Uterus (tissue), 4 donors: Measurements from ENCODE around the gene LYZ. TPM values are rescaled to one million over a fixed set of nuclear protein-coding genes. Genes with fewer than 3 reads are reported as not detected.

Experiments used
- DNase-seq, 2 donors: peaks; one replicate each; pipeline ENCODE4 v3.0.0-alpha.2; 2019 to 2020
- H3K27ac ChIP-seq, 2 donors: fragments of 200-600 bp; sonication (generic); 1 replicate in 1 of 2; 2 replicates in 1 of 2; pipeline ENCODE4 v1.5.1; 2016 to 2018
- H3K27me3 ChIP-seq, 2 donors: fragments of 200-600 bp; sonication (generic); one replicate each; pipeline ENCODE4 v1.5.1; 2018 to 2019; ENCODE audit warnings: control low read depth in 1 of 2
- H3K36me3 ChIP-seq, 2 donors: fragments of 200-600 bp; sonication (generic); one replicate each; pipeline ENCODE4 v1.5.1; 2019; ENCODE audit warnings: control low read depth in 1 of 2
- H3K4me1 ChIP-seq, 2 donors: fragments of 200-600 bp; sonication (generic); one replicate each; pipeline ENCODE4 v1.5.1; 2018 to 2019; ENCODE audit warnings: control low read depth in 1 of 2
- H3K4me3 ChIP-seq, 2 donors: fragments of 200-600 bp; sonication (generic); 1 replicate in 1 of 2; 2 replicates in 1 of 2; pipeline ENCODE4 v1.5.1; 2018 to 2019; ENCODE audit warnings: mild to moderate bottlenecking in 1 of 2
- H3K9me3 ChIP-seq, 2 donors: fragments of 200-600 bp; sonication (generic); one replicate each; pipeline ENCODE4 v1.5.1; 2019; ENCODE audit warnings: control low read depth in 1 of 2
- POLR2A ChIP-seq, 2 donors: fragments of 450-650 bp; IDR thresholded peaks; one replicate each; pipeline ENCODE4 v1.6.1; 2016; ENCODE audit warnings: antibody characterized with exemption in 2 of 2, mild to moderate bottlenecking in 1 of 2, moderate library complexity in 1 of 2
- intact Hi-C: fragments of 100-400 bp; cut with DNase I; formaldehyde crosslinking; loops from one replicate; pipeline ENCODE4 v1.15.1; 2023; ENCODE audit warnings: low total_unique reads
- total RNA-seq, 4 donors: library from RNA; depleted of rRNA in 3 of 4; stranded (reverse); fragments of >200 nt in 3 of 4; gene quantifications; one replicate each; pipeline versions ENCODE4 v1.1.0 to v1.2.4, GENCODE V29; 2014 to 2023
- TF ChIP-seq, protein P1 (sequence below), 4 experiments: fragments of 200-600 bp in 2 of 4; fragments of 450-650 bp in 2 of 4; sonication (generic) in 2 of 4; IDR thresholded peaks; one replicate each; pipeline ENCODE4 v1.5.1; 2016 to 2019; ENCODE audit warnings: antibody characterized with exemption in 4 of 4, mild to moderate bottlenecking in 2 of 4, moderate library complexity in 1 of 4
- donor health status: DM: yes; HTN: yes; CAD: no.

LYZ gene
- total RNA-seq, 4 donors from 2014 or later, result 7.4 to 17.4 (median 12.7) TPM

DNA sequence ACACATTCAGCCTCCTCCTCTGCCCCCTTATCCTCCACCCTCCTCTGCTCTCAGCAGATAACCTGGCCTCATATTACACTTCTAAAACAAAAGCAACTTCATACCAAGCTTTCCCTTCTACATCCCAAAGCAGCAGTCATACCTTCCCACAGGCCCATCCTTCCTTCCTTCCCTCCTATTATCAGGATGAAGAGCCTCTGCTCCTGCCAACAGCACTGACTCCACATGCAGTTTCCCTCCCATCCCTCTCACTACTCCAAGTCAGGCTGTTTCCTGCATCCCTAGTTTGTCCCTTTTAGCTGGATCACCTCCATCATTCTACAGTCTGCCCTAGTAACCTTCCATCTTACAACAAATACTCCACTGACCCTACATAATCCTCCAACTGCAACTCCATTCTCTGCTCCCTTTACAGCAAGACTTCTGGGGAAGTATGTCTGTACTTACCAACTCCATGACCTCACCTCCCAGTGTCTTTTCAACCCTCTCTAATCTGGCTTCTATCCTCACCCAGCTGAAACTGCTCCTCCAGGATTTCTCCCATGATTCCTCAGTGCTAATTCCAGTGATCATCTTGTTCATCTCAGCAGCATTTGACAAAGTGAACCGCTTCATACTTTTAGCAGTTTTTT is 6.5 kb downstream of the LYZ start:
- Histone ChIP-seq H3K27ac (no peak overlapping the region), H3K4me1 (no peaks in the 10 kb centered on the region), H3K36me3 (no peaks in the 10 kb centered on the region), H3K9me3 (no peaks in the 10 kb centered on the region), H3K27me3 (no peaks in the 10 kb centered on the region), H3K4me3 (no peak overlapping the region)
- intact Hi-C loops, result no loop called here
- no peak for DNase-seq
- TF ChIP-seq, protein P1, sequence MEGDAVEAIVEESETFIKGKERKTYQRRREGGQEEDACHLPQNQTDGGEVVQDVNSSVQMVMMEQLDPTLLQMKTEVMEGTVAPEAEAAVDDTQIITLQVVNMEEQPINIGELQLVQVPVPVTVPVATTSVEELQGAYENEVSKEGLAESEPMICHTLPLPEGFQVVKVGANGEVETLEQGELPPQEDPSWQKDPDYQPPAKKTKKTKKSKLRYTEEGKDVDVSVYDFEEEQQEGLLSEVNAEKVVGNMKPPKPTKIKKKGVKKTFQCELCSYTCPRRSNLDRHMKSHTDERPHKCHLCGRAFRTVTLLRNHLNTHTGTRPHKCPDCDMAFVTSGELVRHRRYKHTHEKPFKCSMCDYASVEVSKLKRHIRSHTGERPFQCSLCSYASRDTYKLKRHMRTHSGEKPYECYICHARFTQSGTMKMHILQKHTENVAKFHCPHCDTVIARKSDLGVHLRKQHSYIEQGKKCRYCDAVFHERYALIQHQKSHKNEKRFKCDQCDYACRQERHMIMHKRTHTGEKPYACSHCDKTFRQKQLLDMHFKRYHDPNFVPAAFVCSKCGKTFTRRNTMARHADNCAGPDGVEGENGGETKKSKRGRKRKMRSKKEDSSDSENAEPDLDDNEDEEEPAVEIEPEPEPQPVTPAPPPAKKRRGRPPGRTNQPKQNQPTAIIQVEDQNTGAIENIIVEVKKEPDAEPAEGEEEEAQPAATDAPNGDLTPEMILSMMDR (IDR thresholded peaks at IDR 0.05), result no peak
- TF ChIP-seq POLR2A (IDR thresholded peaks at IDR 0.05), result no peak

DNA sequence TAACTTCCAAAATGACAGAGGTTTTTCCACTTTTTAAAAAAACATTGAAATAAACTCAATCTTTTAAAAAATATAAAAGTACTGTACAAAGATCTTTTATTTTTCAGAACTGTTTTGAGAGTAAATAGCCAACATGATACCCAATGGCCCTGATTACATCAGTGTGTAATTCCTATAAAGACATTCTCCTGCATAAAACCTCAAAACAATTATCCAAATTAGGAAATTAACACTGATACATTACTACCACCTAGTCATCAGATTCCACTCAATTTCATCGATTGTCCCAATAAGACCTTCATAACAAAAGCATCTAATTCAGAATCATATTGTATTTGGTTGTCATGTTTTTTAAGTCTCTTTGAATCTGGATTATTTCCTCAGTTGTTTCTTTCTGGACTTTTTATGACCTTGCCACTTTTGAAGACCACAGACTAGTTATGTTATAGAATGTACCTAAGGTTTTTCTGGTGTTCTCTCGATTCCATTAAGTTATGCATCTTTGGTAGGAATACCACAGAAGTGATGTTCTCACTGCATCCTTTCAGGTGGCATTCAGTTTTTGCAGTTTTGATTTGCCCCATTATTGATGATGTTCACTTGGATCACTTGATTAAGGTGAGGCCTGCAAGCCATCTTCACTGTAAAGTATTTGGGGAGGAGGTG is 7.3 kb downstream of the LYZ start:
- Histone ChIP-seq H3K36me3 (no peaks in the 10 kb centered on the region), H3K4me3 (no peak overlapping the region), H3K27ac (no peak overlapping the region), H3K27me3 (no peaks in the 10 kb centered on the region), H3K4me1 (no peaks in the 10 kb centered on the region), H3K9me3 (no peaks in the 10 kb centered on the region)
- DNase-seq, result no peak
- TF ChIP-seq POLR2A (IDR thresholded peaks at IDR 0.05), result no peak
- TF ChIP-seq, protein P1 (IDR thresholded peaks at IDR 0.05), result no peak
- intact Hi-C loops, result no loop called here

DNA sequence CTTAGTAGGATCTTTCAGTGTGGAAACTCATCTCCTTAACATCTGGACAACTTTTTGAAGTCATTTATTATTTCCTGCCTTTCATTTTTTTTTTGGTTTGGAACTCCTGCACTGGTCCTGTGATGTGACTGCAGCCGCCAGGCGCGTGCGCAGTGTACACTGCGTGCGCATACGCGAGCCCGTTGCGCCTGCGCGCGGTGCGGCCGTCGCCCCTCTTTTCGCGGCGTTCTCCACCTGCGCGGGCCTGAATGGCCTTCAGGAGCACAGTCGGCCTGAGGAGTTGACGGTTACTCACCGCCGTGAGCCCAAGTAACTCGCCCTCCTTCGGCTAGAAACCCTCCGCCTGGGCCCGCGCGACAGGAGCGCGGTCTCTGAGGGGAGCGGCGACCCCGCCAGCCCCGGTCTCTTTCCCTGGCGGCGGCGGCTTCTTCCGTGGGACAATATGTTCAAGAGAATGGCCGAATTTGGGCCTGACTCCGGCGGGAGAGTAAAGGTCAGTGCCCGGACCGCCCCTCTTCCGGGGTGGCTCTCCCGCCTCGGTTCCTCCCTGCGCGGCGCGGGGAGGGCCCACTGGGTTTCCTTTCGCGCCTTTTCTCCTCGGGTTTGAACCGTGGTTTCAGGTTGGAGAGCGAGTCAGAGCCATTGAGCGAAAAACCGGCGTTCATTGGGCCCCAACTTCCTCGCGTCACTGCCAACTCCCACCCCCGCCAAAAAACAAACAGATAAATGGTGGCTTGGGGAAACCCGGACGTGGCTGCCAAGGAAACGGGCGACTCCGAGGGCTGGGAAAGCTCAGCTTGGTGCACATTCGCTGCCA is 11.6 kb downstream of the LYZ start, which contains the start of gene YEATS4:
TSS of gene YEATS4 (plus strand) at position 213 of the 817 bp plus-strand sequence. CDS start at position 443, 230 bp downstream.
- Histone ChIP-seq H3K27ac (peak within 1 kb of the TSS; percentile 96 to 98), H3K4me1 (no peaks in the 10 kb centered on the region), H3K9me3 (no peaks in the 10 kb centered on the region), H3K36me3 (no peaks in the 10 kb centered on the region), H3K27me3 (no peaks in the 10 kb centered on the region), H3K4me3 (peak within 1 kb of the TSS; percentile 80 to 89)
- DNase-seq, result peak; percentile 79 to 84
- intact Hi-C loops, result no loop called here
- TF ChIP-seq POLR2A (IDR thresholded peaks at IDR 0.05), result peak; percentile 39 to 76
- TF ChIP-seq, protein P1 (IDR thresholded peaks at IDR 0.05), result peak in 2 of 4 experiments; percentile 10 to 41

DNA sequence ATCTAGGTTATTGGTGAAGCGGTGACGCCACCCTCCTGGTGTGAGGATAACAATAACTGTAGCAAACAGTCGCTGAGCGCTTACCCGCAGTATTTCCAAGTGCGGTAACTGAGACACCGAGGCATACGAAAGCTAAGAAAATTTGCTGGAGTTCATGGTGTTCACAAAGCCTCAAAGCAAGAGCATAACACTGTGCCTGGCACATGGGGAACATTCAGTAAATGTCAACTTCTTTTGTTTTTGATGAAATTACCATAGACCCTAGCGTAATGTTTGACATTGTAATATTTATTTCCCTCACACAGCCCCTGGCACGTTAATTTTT is 12.1 kb downstream of the LYZ start:
- H3K4me3 ChIP-seq, result peak overlapping the region; percentile 80 to 89
- H3K9me3 ChIP-seq, result no peaks in the 10 kb centered on the region
- H3K36me3 ChIP-seq, result no peaks in the 10 kb centered on the region
- TF ChIP-seq, protein P1 (IDR thresholded peaks at IDR 0.05), result no peak
- TF ChIP-seq POLR2A (IDR thresholded peaks at IDR 0.05), result no peak
- H3K27ac ChIP-seq, result peak overlapping the region; percentile 96 to 98
- intact Hi-C loops, result no loop called here
- no peaks in the 10 kb centered on the region for H3K4me1 ChIP-seq
- no peaks in the 10 kb centered on the region for H3K27me3 ChIP-seq
- no peak for DNase-seq

DNA sequence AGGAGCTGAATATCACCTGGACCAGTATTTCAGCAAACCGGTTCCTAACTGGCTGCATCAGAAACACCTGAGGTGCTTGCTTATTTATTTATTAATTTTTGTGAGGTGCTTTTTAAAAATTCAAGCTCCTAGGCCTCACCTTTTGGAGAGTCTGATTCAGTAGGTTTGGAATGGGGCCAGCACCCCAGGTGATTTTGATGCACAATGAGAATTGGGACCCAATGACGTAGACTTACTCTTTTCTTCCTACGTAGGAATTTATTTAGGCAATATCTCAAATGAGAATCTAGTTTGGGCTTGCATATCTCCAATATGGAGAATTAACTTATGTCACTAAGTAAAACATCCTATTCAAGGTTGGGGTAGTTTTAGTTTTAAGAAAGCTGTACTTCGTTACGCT is 18.6 kb downstream of the LYZ start:
- Histone ChIP-seq H3K9me3 (no peaks in the 10 kb centered on the region), H3K36me3 (no peaks in the 10 kb centered on the region), H3K27me3 (no peaks in the 10 kb centered on the region), H3K4me1 (no peaks in the 10 kb centered on the region), H3K4me3 (no peak overlapping the region), H3K27ac (no peak overlapping the region)
- DNase-seq, result no peak
- TF ChIP-seq, protein P1 (IDR thresholded peaks at IDR 0.05), result no peak
- TF ChIP-seq POLR2A (IDR thresholded peaks at IDR 0.05), result no peak
- intact Hi-C loops, result no loop called here
